ENCODE data around the gene TP53INP2. TPM values are rescaled to one million over a fixed set of nuclear protein-coding genes. Genes with fewer than 3 reads are reported as not detected.

Gene TP53INP2
- total RNA-seq, 1 experiment from 2014 or later: 20.6 TPM

- no peak overlapping the region for H3K27ac ChIP-seq (ENCODE audit: low read length)
- TSS peak; percentile 30 for BruUV-seq (replicated peaks)
- no peaks in the 10 kb centered on the region for H3K9me3 ChIP-seq (ENCODE audit: control insufficient read depth, insufficient read depth, low read depth, low read length)
- DNase-seq (ENCODE audit: low read depth, low spot score): no peak
- no peak for TF ChIP-seq TCF7L2 (IDR thresholded peaks at IDR 0.05; ENCODE audit: low read depth, low read length)
- TF ChIP-seq REST (IDR thresholded peaks at IDR 0.05; ENCODE audit: insufficient read depth in 1 of 2, low read depth in 2 of 2, low read length in 1 of 2): no peak
- no peak overlapping the region for H3K4me3 ChIP-seq (ENCODE audit: low read depth in 2 of 2, low read length in 2 of 2)
- intact Hi-C loops (cut with micrococcal nuclease; ENCODE audit: unreplicated experiment) (no loop called here), in situ Hi-C loops (cut with HindIII; ENCODE audit: low pct_unique_long_range_greater_than_20kb, low sequenced_read_pairs) (no loop called here)
- no peaks in the 10 kb centered on the region for H3K27me3 ChIP-seq (ENCODE audit: control insufficient read depth, insufficient read depth, low read length)
- no peaks in the 10 kb centered on the region; the same call in 1 of the 2 replicates for H3K4me1 ChIP-seq (ENCODE audit: control insufficient read depth, insufficient read depth, low read length)
- ChIA-PET POLR2A (no interaction called here), CTCF (no interaction called here)
- H3K36me3 ChIP-seq (ENCODE audit: control insufficient read depth, insufficient read depth, low read length): peaks cover 31% of the 10 kb centered on the region
- ATAC-seq: no peak
These were observed 57.9 kb downstream of the TP53INP2 start for GRCh38 chr20:34762031-34762555.

Other genes starting within 250 kb of the TP53INP2 start
- gene DYNLRB1, start 187.9 kb upstream of the TP53INP2 start, total RNA-seq (2021; ENCODE audit: unreplicated experiment): 155 TPM
- gene MAP1LC3A, start 145.6 kb upstream of the TP53INP2 start, total RNA-seq (2021; ENCODE audit: unreplicated experiment): 25.1 TPM
- gene PIGU, start 27.3 kb upstream of the TP53INP2 start, total RNA-seq (2021; ENCODE audit: unreplicated experiment): 22.9 TPM
- 28.9 TPM for gene NCOA6, start 121.3 kb downstream of the TP53INP2 start, total RNA-seq (2021; ENCODE audit: unreplicated experiment)
- gene GGT7, start 168.5 kb downstream of the TP53INP2 start, total RNA-seq (2021; ENCODE audit: unreplicated experiment): 11.5 TPM
- gene ACSS2, start 172.3 kb downstream of the TP53INP2 start, total RNA-seq (2021; ENCODE audit: unreplicated experiment): 25.4 TPM

Data from Panc1 (cell line).